NCI-H460 (cell line): ENCODE results near the gene ACTL7A. TPM values are rescaled to one million over a fixed set of nuclear protein-coding genes. Genes with fewer than 3 reads are reported as not detected.
"Not testable (repeated sequence)": the region's sequence is repeated elsewhere in the genome, so short reads cannot be mapped to it uniquely, and the experiment has no call there.

Experiments used
- DNase-seq: peaks from one replicate; pipeline ENCODE4 v3.0.0-alpha.2; 2016; ENCODE audit warnings: low read depth; ENCODE audit errors: extremely low read depth
- total RNA-seq: library from RNA; depleted of rRNA; stranded (reverse); fragments of >200 nt; shearing (Covaris generic); gene quantifications from 2 replicates; pipeline ENCODE4 v1.2.3, GENCODE V29; 2014

ACTL7A gene
- total RNA-seq, 1 experiment from 2014 or later, result not detected

GRCh38 chr9:108848296-108848695, 13.8 kb upstream of the ACTL7A start:
- DNase-seq, result not testable (repeated sequence)

GRCh38 chr9:108850293-108850897, 11.7 kb upstream of the ACTL7A start:
- peak; percentile 16 for DNase-seq

GRCh38 chr9:108851138-108851537, 10.9 kb upstream of the ACTL7A start:
- no peak for DNase-seq

- DNase-seq, result no peak
These were observed 10.0 kb upstream of the ACTL7A start for GRCh38 chr9:108852079-108852478.

GRCh38 chr9:108854094-108854493, 8.0 kb upstream of the ACTL7A start:
- no peak for DNase-seq

GRCh38 chr9:108854641-108855528, 7.2 kb upstream of the ACTL7A start:
- no peak for DNase-seq

GRCh38 chr9:108855529-108855886, 6.6 kb upstream of the ACTL7A start:
- no peak for DNase-seq

- DNase-seq, result no peak
These were observed 6.2 kb upstream of the ACTL7A start, which contains the start of gene ACTL7B for GRCh38 chr9:108855888-108856287. Gene ACTL7B (minus strand): TSS chr9:108855986. CDS start chr9:108855930, 56 bp downstream.

GRCh38 chr9:108857572-108857971, 4.5 kb upstream of the ACTL7A start:
- no peak for DNase-seq

GRCh38 chr9:108859459-108860114, 2.5 kb upstream of the ACTL7A start:
- DNase-seq, result no peak

- no peak for DNase-seq
These were observed 1.7 kb upstream of the ACTL7A start for GRCh38 chr9:108860354-108860753.

GRCh38 chr9:108860764-108861163, 1.3 kb upstream of the ACTL7A start:
- no peak for DNase-seq

GRCh38 chr9:108861464-108861863, 602 bp upstream of the ACTL7A start:
- no peak for DNase-seq

GRCh38 chr9:108863891-108864290, 1.8 kb downstream of the ACTL7A start:
- no peak for DNase-seq

GRCh38 chr9:108864446-108864845, 2.4 kb downstream of the ACTL7A start:
- no peak for DNase-seq

- no peak for DNase-seq
These were observed 3.0 kb downstream of the ACTL7A start for GRCh38 chr9:108865037-108865436.

GRCh38 chr9:108866001-108866420, 3.9 kb downstream of the ACTL7A start:
- DNase-seq, result no peak

- no peak for DNase-seq
These were observed 5.0 kb downstream of the ACTL7A start for GRCh38 chr9:108867116-108867515.

GRCh38 chr9:108867829-108868228, 5.8 kb downstream of the ACTL7A start:
- no peak for DNase-seq

- no peak for DNase-seq
These were observed 7.1 kb downstream of the ACTL7A start for GRCh38 chr9:108869092-108869725.
